Measurements from ENCODE around the gene TMEM143. TPM values are rescaled to one million over a fixed set of nuclear protein-coding genes. Genes with fewer than 3 reads are reported as not detected.
"Not testable (repeated sequence)": the region's sequence is repeated elsewhere in the genome, so short reads cannot be mapped to it uniquely, and the experiment has no call there.

TMEM143 gene
- total RNA-seq, 1 donor from 2014 or later = 3.2 TPM

DNA sequence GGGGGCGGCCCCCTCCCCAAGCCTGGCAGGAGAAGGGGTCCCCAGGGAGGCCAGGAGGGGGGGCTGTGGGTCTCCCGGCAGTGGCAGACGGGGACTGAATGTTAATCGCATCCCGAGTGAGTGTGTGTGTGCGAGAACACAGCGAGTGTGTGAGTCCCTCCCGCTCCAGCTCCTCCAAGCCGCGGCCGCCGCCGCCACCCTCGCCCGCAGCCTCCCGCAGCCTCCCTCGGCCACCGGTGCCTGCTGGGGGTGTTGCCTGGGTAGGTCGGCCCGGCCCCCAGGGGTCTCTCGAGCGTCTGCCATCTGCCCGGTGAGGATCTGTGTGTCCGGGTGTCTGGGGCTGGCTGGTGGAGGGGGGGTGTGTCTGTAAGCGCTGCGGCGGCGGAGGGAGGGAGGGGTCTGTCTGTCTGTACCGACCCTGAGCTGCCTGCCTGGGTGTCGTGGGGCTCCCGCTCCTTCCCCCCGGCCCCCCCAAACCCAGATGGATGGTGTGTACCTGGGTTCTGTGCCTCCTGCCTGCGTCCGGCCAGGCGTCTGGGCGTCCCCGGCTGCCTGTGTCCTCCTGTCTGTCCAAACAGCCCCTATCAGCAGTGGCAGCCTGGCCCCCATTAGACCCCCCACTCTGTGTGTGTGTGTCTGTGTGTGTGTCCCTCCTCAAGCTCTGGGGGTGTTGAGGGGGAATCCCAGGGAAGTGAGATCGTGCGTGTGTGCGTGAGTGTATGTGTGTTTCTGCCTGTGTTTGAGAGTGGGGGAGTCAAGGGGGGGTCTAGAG is 30.0 kb upstream of the TMEM143 start, which contains the start of gene GRIN2D:
TSS of gene GRIN2D (plus strand) at position 110 of the 772 bp plus-strand sequence. CDS start 4,725 bp downstream, outside the sequence.
- H3K36me3 ChIP-seq = no peaks in the 10 kb centered on the region
- H3K27me3 ChIP-seq = peaks cover 17% of the 10 kb centered on the region
- no peak within 1 kb of the TSS for H3K27ac ChIP-seq
- H3K9me3 ChIP-seq = no peaks in the 10 kb centered on the region
- TF ChIP-seq, protein P1, sequence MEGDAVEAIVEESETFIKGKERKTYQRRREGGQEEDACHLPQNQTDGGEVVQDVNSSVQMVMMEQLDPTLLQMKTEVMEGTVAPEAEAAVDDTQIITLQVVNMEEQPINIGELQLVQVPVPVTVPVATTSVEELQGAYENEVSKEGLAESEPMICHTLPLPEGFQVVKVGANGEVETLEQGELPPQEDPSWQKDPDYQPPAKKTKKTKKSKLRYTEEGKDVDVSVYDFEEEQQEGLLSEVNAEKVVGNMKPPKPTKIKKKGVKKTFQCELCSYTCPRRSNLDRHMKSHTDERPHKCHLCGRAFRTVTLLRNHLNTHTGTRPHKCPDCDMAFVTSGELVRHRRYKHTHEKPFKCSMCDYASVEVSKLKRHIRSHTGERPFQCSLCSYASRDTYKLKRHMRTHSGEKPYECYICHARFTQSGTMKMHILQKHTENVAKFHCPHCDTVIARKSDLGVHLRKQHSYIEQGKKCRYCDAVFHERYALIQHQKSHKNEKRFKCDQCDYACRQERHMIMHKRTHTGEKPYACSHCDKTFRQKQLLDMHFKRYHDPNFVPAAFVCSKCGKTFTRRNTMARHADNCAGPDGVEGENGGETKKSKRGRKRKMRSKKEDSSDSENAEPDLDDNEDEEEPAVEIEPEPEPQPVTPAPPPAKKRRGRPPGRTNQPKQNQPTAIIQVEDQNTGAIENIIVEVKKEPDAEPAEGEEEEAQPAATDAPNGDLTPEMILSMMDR (IDR thresholded peaks at IDR 0.05) = no peak
- no peak for TF ChIP-seq POLR2A (IDR thresholded peaks at IDR 0.05)
- no peak for TF ChIP-seq POLR2AphosphoS5 (IDR thresholded peaks at IDR 0.05; ENCODE audit: insufficient read depth in 1 of 2, low read depth in 1 of 2)
- intact Hi-C loops (cut with DNase I) = no loop called here
- DNase-seq (ENCODE audit: extremely low spot score in 2 of 2) = no peak
- peaks cover 43% of the 10 kb centered on the region for H3K4me1 ChIP-seq
- peak within 1 kb of the TSS; percentile 2 to 12 for H3K4me3 ChIP-seq

DNA sequence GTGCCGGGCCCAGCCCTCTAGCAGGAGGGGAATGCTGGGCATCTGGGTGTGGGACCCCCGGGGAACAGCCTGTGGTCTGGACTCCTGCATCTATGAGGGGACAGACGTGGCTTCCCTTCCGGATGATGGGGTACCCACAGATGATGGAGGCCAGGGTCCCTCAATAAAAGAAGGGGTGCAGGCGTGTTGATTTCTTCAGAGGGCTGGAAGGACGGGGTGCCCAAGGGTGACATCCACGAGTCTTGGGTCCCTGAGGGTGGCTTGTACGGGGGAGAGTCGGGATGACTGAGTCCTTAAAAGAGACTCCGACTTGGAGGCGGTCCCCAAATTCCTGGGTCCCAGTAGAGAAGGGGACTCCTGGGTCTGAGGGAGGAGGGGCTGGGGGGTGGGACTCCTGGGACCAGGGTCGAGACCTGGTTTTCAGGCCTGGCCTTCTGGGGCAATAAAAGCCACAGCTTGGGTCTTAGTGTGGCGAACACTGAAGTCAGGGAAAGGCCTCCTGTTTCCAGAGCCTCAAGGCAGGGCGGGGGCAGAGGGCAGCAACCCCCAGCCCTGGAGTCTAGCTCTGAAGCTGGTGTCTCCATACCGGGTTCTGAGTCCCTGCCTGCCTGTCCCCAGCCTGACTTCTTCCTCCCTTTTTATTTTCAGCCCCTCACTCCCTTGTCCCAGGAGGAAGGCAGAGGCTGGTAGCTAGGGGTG is 29.3 kb upstream of the TMEM143 start:
- Histone ChIP-seq H3K27ac (no peak overlapping the region), H3K9me3 (no peaks in the 10 kb centered on the region), H3K27me3 (peaks cover 17% of the 10 kb centered on the region), H3K4me3 (peak overlapping the region in 1 of 2 donors; percentile 12), H3K4me1 (peaks cover 42% of the 10 kb centered on the region), H3K36me3 (peaks cover 0 to 5% of the 10 kb centered on the region in 2 donors)
- intact Hi-C loops (cut with DNase I) = no loop called here
- DNase-seq (ENCODE audit: extremely low spot score in 2 of 2) = no peak
- TF ChIP-seq POLR2A (IDR thresholded peaks at IDR 0.05) (no peak), POLR2AphosphoS5 (IDR thresholded peaks at IDR 0.05; ENCODE audit: insufficient read depth in 1 of 2, low read depth in 1 of 2) (no peak)
- TF ChIP-seq, protein P1 (IDR thresholded peaks at IDR 0.05) = no peak

GRCh38 chr19:48392006-48392344 is 28.2 kb upstream of the TMEM143 start:
- H3K4me3 ChIP-seq; intact Hi-C loops (cut with DNase I); DNase-seq (ENCODE audit: extremely low spot score in 2 of 2); H3K27ac ChIP-seq; H3K9me3 ChIP-seq: not testable (repeated sequence)
- Histone ChIP-seq H3K27me3 (peaks cover 14% of the 10 kb centered on the region), H3K4me1 (peaks cover 35% of the 10 kb centered on the region), H3K36me3 (peaks cover 0 to 15% of the 10 kb centered on the region in 2 donors)

- Histone ChIP-seq H3K4me1 (peaks cover 35% of the 10 kb centered on the region), H3K4me3 (peak within 1 kb of the TSS; percentile 85 to 99), H3K27ac (peak within 1 kb of the TSS; percentile 92), H3K36me3 (peaks cover 0 to 21% of the 10 kb centered on the region in 2 donors), H3K9me3 (no peaks in the 10 kb centered on the region), H3K27me3 (peaks cover 8% of the 10 kb centered on the region)
- no peak for DNase-seq (ENCODE audit: extremely low spot score in 2 of 2)
- intact Hi-C loops (cut with DNase I) = no loop called here
- TF ChIP-seq, protein P1 (IDR thresholded peaks at IDR 0.05) = peak in 2 of 3 experiments; percentile 50 to 86
- TF ChIP-seq POLR2AphosphoS5 (IDR thresholded peaks at IDR 0.05; ENCODE audit: insufficient read depth in 1 of 2, low read depth in 1 of 2) = peak in 1 of 2 donors; percentile 88
- peak in 1 of 2 donors; percentile 53 for TF ChIP-seq POLR2A (IDR thresholded peaks at IDR 0.05)
Observed at GRCh38 chr19:48391100-48392005, 27.6 kb upstream of the TMEM143 start, which contains the start of gene KDELR1. Gene KDELR1 (minus strand): TSS chr19:48391551. CDS start chr19:48391358, 193 bp downstream.
